Measurements from ENCODE around the gene HIBCH. TPM values are rescaled to one million over a fixed set of nuclear protein-coding genes. Genes with fewer than 3 reads are reported as not detected.
A peak's percentile ranks its signal among the peaks of the same experiment; 100 is the strongest.
"Not testable (repeated sequence)": the region's sequence is repeated elsewhere in the genome, so short reads cannot be mapped to it uniquely, and the experiment has no call there.

HIBCH gene
- total RNA-seq, 2 experiments from 2014 or later: 15.6 to 17.5 TPM

DNA sequence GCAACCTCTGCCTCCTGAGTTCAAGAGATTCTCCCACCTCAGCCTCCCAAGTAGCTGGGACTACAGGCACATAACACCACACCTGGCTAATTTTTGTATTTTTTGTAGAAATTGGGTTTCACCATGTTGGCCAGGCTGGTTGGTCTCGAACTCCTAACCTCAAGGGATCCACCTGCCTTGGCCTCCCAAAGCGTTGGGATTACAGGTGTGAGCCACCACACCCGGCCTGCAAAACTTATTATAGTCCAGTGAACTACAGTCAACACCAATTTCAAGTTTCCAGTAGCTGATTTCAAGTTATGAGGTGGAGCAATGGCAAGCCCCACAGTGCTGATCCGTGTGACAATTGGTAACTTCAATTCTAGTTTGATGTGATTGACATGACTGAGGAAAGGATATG is 16.0 kb upstream of the HIBCH start:
- H3K4me1 Mint-ChIP-seq; H3K4me3 Mint-ChIP-seq; H3K36me3 Mint-ChIP-seq; POLR2A ChIA-PET; H3K9me3 Mint-ChIP-seq; H3K27ac Mint-ChIP-seq; ATAC-seq (ENCODE audit: low read depth); DNase-seq: not testable (repeated sequence)
- H3K27me3 Mint-ChIP-seq: peaks cover 29% of the 10 kb centered on the region

DNA sequence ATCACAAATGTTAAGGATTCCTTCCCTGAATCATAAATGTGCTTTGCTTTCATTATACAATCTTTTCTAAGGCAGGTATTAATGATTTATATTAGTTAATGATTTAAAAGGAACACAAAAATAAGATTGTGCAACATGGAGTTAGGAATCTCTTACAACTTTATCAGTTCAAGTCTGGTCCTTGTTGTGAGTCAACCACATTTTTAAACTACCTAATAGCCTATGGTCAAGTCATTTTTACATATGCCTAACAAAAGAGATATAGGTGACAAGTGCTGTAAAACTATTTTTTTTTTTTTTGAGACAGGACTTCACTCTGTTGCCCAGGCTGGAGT is 15.6 kb upstream of the HIBCH start:
- ATAC-seq (ENCODE audit: low read depth) (no peak), DNase-seq (no peak)
- POLR2A ChIA-PET: no interaction called here
- Mint-ChIP-seq H3K9me3 (no peaks in the 10 kb centered on the region), H3K4me1 (no peaks in the 10 kb centered on the region), H3K36me3 (no peaks in the 10 kb centered on the region), H3K27me3 (peaks cover 32% of the 10 kb centered on the region), H3K4me3 (no peak overlapping the region), H3K27ac (no peak overlapping the region)

DNA sequence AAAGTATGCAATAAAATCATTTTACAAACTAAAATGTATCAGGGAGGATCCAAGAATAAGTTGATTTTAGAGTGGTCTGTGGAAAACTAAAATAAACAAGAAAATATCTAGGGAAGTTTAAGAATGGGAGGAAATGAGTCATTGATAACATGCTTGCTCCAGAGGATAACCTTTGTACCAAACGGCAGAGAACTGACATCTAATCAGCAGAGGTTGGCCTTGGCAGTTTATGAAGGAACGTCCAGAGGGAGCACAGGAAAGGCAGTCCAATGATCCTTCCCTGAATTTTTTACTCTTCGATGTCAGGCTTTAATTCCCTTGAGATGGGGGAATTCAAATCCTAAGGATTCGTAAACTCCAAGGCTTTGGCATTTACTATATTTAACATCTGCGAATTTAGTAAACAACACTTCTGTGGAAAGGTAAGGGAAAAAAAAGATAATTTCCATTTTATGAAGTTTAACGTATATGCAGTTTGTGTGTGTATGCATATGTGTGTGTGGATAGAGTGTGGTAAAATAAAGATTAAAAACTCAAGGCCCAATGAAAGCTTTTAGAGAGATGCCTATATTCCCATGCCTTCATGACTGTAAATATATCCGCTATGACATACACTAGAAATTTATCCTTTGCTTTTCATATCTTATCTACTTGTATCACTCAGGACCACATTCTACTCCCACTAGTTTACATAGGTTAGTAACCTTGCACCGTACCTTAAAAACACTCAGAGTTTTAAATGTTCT is 15.0 kb upstream of the HIBCH start:
- Mint-ChIP-seq H3K27me3 (peaks cover 36% of the 10 kb centered on the region), H3K4me3 (no peak overlapping the region), H3K9me3 (no peaks in the 10 kb centered on the region), H3K27ac (no peak overlapping the region), H3K4me1 (no peaks in the 10 kb centered on the region), H3K36me3 (no peaks in the 10 kb centered on the region)
- ATAC-seq (ENCODE audit: low read depth): no peak
- POLR2A ChIA-PET: no interaction called here
- DNase-seq: no peak

DNA sequence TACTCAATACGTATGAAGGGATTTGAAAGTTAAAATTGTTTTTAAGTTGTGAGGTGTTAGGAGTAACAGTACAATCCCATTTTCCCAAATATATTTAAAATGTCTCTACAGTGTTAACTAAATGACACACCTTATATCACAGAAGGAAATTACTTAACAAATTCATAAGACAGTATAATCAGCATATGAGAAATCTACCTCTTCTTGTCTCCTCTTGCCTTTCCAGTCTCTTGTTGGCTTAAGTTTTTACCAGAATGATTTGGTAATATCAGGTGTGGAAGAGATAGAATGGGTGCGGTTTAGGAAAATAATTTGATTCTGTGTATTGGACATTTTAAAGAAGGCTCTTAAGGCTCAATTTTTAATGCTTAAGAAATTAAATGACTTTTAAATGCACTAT is 14.3 kb upstream of the HIBCH start:
- no peaks in the 10 kb centered on the region for H3K9me3 Mint-ChIP-seq

DNA sequence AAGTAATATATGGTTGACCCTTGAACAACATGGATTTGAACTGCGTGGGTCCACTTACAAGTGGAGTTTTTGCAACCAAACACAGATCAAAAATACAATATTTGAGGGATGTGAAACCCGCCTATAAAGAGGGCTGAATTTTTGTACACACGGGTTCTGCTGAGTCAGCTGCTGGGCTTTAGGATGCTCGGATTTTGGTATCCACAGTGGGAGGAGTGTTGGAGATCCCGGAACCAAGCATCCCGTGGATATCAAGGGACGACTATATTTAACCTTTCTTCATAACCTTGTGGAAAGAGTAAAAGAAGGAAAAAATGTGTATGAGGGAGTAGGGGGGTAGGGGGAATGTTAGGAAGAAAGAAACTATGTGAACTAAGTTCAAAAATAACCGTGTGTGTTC is 13.8 kb upstream of the HIBCH start:
- no peak for DNase-seq
- no peaks in the 10 kb centered on the region for H3K9me3 Mint-ChIP-seq
- no peaks in the 10 kb centered on the region for H3K36me3 Mint-ChIP-seq
- no peak for ATAC-seq (ENCODE audit: low read depth)
- no peaks in the 10 kb centered on the region for H3K4me1 Mint-ChIP-seq
- peaks cover 41% of the 10 kb centered on the region for H3K27me3 Mint-ChIP-seq
- H3K4me3 Mint-ChIP-seq: no peak overlapping the region
- no peak overlapping the region for H3K27ac Mint-ChIP-seq
- POLR2A ChIA-PET: no interaction called here

More for the DNA sequence above, 14.3 kb upstream of the HIBCH start:
- Mint-ChIP-seq H3K4me3 (no peak overlapping the region), H3K27me3 (peaks cover 37% of the 10 kb centered on the region), H3K27ac (no peak overlapping the region), H3K36me3 (no peaks in the 10 kb centered on the region), H3K4me1 (no peaks in the 10 kb centered on the region)
- ATAC-seq (ENCODE audit: low read depth) (no peak), DNase-seq (no peak)
- POLR2A ChIA-PET: no interaction called here

DNA sequence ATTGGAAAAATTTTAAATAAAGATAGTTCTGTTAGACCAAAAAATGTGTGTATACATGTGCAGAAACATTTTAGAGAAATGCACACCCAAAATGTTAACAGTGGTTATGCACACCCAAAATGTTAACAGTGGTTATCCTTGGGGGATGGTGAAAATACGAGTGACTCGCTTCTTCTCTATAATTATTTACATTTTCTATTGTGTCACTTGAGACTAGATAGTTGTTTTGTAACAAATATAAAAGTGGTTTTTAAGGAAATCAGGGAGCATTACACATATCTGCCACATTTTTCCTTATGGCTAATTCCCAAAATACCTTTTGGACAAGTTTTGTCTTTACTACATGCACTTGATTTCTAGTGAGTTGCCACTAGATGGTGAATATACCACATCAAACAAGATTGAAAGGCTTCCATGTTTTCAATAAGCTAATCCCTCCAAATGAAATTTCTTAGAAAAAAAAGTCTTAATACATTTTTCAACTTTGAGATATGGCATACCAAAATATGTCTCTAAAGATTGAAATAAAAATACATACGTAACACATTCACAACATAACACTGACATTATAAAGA is 9.0 kb upstream of the HIBCH start:
- POLR2A ChIA-PET: no interaction called here
- no peak overlapping the region for H3K4me3 Mint-ChIP-seq
- DNase-seq (no peak), ATAC-seq (ENCODE audit: low read depth) (no peak)
- H3K4me1 Mint-ChIP-seq: no peaks in the 10 kb centered on the region
- H3K9me3 Mint-ChIP-seq: no peaks in the 10 kb centered on the region
- H3K27me3 Mint-ChIP-seq: peaks cover 56% of the 10 kb centered on the region
- H3K27ac Mint-ChIP-seq: no peak overlapping the region
- H3K36me3 Mint-ChIP-seq: no peaks in the 10 kb centered on the region

DNA sequence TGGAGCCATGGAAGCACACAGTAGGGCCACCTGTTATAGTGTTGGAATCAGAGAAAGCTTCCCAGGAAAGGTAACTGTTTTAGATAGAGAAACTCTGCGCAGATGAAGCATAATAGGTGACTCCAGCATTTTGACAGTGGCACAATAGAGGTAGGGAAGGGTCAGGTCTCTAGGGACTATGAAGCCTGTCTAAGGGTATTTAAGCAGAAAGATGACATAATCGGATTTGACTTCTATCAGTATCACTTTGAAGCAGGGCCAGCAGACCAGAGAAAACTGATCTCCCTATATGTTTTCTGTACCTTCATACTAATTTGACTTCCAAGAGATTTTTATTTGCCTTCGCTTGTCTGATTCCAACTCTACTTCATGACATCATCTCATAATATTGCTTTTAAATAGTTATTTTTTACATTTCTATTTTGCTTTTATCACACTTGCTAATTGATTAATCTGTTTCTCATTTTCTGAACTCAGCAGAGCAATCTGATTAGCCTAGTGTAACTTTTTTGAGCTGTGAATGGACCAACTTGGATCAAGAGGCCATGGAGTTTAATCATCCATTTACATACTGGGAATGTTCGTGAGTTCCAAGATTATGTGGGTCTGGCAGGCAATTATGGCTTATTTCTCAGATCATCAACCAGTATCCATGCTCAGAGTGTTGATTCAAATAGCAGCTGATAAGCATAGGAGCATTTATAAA is 8.4 kb upstream of the HIBCH start:
- POLR2A ChIA-PET: no interaction called here
- Mint-ChIP-seq H3K9me3 (no peaks in the 10 kb centered on the region), H3K27me3 (peaks cover 52% of the 10 kb centered on the region), H3K4me3 (no peak overlapping the region), H3K27ac (no peak overlapping the region), H3K4me1 (no peaks in the 10 kb centered on the region), H3K36me3 (no peaks in the 10 kb centered on the region)
- DNase-seq (no peak), ATAC-seq (ENCODE audit: low read depth) (no peak)

DNA sequence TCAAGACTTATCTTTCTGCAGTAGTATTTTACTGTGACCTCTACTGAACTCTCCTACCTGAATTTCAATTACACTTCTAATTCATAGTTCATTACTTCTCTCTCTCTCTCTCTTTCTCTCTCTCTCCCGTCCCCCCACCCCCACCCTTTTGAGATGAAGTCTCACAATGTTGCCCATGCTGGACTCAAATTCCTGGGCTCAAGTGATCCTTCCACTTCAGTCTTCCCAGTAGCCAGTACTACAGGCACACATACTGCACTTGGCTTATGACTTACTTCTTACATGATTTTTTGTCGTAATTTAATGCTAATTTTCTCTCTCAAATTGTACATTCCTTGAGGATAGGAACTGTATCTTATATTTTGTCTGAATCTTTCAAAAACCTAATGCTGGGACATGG is 6.0 kb upstream of the HIBCH start:
- ATAC-seq (ENCODE audit: low read depth) (no peak), DNase-seq (no peak)
- no peak overlapping the region for H3K4me3 Mint-ChIP-seq
- H3K27me3 Mint-ChIP-seq: peaks cover 41% of the 10 kb centered on the region
- H3K9me3 Mint-ChIP-seq: no peaks in the 10 kb centered on the region
- no peaks in the 10 kb centered on the region for H3K36me3 Mint-ChIP-seq
- POLR2A ChIA-PET: no interaction called here
- H3K4me1 Mint-ChIP-seq: peaks cover under 1% of the 10 kb centered on the region
- H3K27ac Mint-ChIP-seq: no peak overlapping the region

DNA sequence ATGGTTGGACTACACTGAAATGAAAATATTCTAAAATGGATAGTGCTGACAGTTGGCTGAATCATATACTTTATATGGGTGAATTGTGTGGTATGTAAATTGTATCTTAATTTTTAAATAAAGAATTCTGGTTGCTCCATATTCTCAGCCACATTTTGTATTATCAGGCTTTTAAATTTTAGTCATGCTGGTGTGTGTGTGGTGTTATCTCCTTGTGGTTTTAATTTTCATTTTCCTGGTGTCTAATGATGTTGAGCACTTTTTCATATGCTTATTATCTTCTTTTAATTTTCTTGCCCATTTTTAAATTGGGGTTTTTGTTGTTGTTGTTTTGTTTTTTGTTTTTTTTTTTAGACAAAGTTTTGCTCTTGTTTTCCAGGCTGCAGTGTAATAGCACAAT is 3.8 kb upstream of the HIBCH start:
- Mint-ChIP-seq H3K27ac (no peak overlapping the region), H3K27me3 (peaks cover 25% of the 10 kb centered on the region), H3K36me3 (peaks cover 3% of the 10 kb centered on the region), H3K9me3 (no peaks in the 10 kb centered on the region), H3K4me1 (peaks cover 11% of the 10 kb centered on the region), H3K4me3 (no peak overlapping the region)
- POLR2A ChIA-PET: no interaction called here
- DNase-seq: no peak
- no peak for ATAC-seq (ENCODE audit: low read depth)

DNA sequence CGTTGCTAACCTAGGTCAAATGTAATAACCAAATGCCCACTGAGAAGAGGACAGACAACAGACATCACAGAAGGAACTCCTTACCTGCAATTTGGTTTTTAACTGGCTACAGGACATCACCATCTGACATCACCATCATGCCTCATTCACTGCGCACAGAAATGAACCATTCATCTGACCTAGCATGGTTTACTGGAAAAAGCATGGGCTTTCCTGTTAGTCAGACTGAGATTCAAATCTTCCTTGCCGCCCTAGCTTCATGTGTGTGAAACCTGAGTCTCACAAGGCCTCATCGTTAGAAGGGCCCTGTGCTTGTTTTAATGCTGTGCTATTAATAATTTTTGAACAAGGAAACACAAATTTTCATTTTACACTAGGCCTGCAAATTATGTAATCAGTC is 1.1 kb upstream of the HIBCH start:
- POLR2A ChIA-PET: no interaction called here
- Mint-ChIP-seq H3K27ac (peak overlapping the region; percentile 4), H3K27me3 (peaks cover 6% of the 10 kb centered on the region), H3K4me1 (peaks cover 23% of the 10 kb centered on the region), H3K36me3 (peaks cover 5% of the 10 kb centered on the region), H3K4me3 (peak overlapping the region; percentile 99), H3K9me3 (no peaks in the 10 kb centered on the region)
- DNase-seq (no peak), ATAC-seq (ENCODE audit: low read depth) (no peak)

DNA sequence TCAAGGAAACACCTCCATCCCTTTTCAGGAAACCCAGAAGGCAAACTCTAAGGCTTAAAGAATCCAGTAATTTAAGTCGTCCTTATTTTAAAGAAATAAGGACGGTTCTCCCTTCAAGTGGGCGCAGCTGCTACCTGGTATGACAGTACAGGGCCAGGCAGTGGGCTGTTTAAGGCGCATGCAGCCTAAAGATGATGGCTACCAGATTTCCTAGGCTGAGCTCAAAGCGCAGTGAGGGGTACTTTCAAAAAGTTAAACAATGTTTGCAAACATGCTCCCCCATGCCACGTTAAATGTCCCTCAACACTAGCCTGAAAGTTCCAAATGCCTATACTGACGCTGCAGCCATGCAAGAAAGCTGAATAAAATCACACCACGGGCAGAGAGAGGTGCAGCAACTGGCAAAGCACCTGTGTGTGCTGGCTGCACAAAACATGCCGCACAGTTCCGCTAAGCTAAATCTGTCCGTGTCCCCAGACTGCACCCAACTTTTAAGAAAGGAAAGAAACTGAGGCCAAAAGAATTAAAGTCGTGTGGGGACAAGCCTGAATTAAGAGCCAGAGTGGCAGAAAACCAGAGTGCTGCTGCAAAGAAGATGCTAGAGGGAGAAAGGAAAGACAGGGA is 583 bp downstream of the HIBCH start:
- H3K4me1 Mint-ChIP-seq: peaks cover 27% of the 10 kb centered on the region
- POLR2A ChIA-PET: interaction anchor here (0.7 to 1.5 kb wide), 4 partner anchors 10 to 331 kb away, joined by 3 to 5 read pairs (median 3); no protein-coding TSS in a partner anchor
- peaks cover 5% of the 10 kb centered on the region for H3K36me3 Mint-ChIP-seq

DNA sequence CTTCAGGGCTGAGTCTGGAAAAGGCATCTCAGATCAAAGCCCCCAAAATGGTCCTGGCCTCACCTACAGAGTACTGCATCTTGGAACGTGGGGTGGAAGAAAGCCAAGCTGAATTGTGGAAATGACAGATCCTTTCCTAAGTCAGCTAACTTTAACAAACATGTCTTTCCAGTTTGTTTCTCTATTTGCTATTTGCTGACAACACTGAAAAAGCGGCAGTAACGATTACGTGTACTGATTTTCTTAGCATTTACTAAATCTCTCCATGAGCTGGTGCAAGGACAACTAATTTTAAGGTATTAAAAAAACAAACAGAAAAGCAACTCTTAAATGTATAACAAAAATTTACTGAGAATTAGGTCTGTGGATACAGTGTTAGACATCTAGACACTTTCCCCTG is 1.1 kb downstream of the HIBCH start:
- H3K4me3 Mint-ChIP-seq: peak overlapping the region; percentile 99
- no peaks in the 10 kb centered on the region for H3K9me3 Mint-ChIP-seq
- peaks cover 5% of the 10 kb centered on the region for H3K36me3 Mint-ChIP-seq
- no peak for ATAC-seq (ENCODE audit: low read depth)
- no peak overlapping the region for H3K27ac Mint-ChIP-seq
- POLR2A ChIA-PET: interaction anchor here (0.7 to 1.5 kb wide), 4 partner anchors 10 to 332 kb away, joined by 3 to 5 read pairs (median 3); no protein-coding TSS in a partner anchor
- H3K27me3 Mint-ChIP-seq: no peaks in the 10 kb centered on the region
- H3K4me1 Mint-ChIP-seq: peaks cover 27% of the 10 kb centered on the region
- no peak for DNase-seq

More for the DNA sequence above, 583 bp downstream of the HIBCH start:
- Mint-ChIP-seq H3K9me3 (no peaks in the 10 kb centered on the region), H3K4me3 (peak overlapping the region; percentile 99), H3K27ac (peak overlapping the region; percentile 97), H3K27me3 (no peaks in the 10 kb centered on the region)
- peak; percentile 47 for ATAC-seq (ENCODE audit: low read depth)
- no peak for DNase-seq

DNA sequence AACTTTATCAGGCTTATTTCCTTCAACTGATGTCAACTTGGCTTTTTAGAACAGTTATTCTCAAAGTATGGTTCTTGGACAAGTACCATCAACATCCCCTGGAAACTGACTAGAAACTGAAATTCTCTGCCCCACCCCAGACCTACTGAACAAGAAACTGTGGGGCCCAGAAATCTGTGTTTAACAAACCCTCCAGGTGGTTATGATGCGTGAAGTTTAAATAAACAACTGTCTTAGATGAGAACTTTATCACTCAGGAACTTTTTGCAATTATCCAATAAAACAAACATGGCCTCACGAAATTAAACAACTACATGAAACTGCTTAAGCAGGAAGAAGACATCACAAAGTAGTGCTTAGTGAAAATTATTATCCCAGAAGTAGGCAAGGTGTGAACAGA is 4.4 kb downstream of the HIBCH start:
- Mint-ChIP-seq H3K36me3 (peaks cover 5% of the 10 kb centered on the region), H3K4me3 (no peak overlapping the region)
- POLR2A ChIA-PET: no interaction called here

More for the DNA sequence above, 4.4 kb downstream of the HIBCH start:
- no peak for DNase-seq
- Mint-ChIP-seq H3K27me3 (no peaks in the 10 kb centered on the region), H3K4me1 (peaks cover 23% of the 10 kb centered on the region), H3K27ac (no peak overlapping the region), H3K9me3 (no peaks in the 10 kb centered on the region)
- ATAC-seq (ENCODE audit: low read depth): no peak

Measured in activated naive CD8-positive, alpha-beta T cell treated with anti-CD3 and anti-CD28 coated beads, Interleukin-2, amount 10 ng/mL, durations not matched to agents 7 days and 5 days (primary cell).